Measurements from ENCODE around the gene FAM221B.

The FAM221B gene

GRCh38 chr9:35842795-35843194 is 14.3 kb upstream of the FAM221B start:
- no peak for TF ChIP-seq CTCF (IDR thresholded peaks at IDR 0.05)
- Histone ChIP-seq H3K27ac (no peak overlapping the region), H3K36me3 (ENCODE audit: control insufficient read depth, insufficient read depth, low read length) (no peaks in the 10 kb centered on the region), H3K4me2 (ENCODE audit: low read length) (no peak overlapping the region), H2AFZ (no peak overlapping the region), H3K9ac (no peak overlapping the region), H3K9me3 (ENCODE audit: control insufficient read depth, low read length) (no peaks in the 10 kb centered on the region), H3K4me3 (ENCODE audit: low read depth, low read length) (no peak overlapping the region), H3K4me1 (no peaks in the 10 kb centered on the region), H3K27me3 (ENCODE audit: control insufficient read depth, insufficient read depth, low read length) (no peaks in the 10 kb centered on the region), H3K79me2 (no peaks in the 10 kb centered on the region)

- Histone ChIP-seq H3K4me2 (ENCODE audit: low read length) (no peak overlapping the region), H3K79me2 (no peaks in the 10 kb centered on the region), H3K27me3 (ENCODE audit: control insufficient read depth, insufficient read depth, low read length) (no peaks in the 10 kb centered on the region), H3K27ac (no peak overlapping the region), H3K9me3 (ENCODE audit: control insufficient read depth, low read length) (no peaks in the 10 kb centered on the region), H3K4me1 (no peaks in the 10 kb centered on the region), H2AFZ (no peak overlapping the region), H3K9ac (no peak overlapping the region), H3K36me3 (ENCODE audit: control insufficient read depth, insufficient read depth, low read length) (no peaks in the 10 kb centered on the region), H3K4me3 (ENCODE audit: low read depth, low read length) (no peak overlapping the region)
- TF ChIP-seq CTCF (IDR thresholded peaks at IDR 0.05) = no peak
Observed at GRCh38 chr9:35842020-35842745, 13.7 kb upstream of the FAM221B start.

GRCh38 chr9:35841645-35841900 is 13.0 kb upstream of the FAM221B start:
- no peak overlapping the region for H3K27ac ChIP-seq
- no peak overlapping the region for H3K4me2 ChIP-seq (ENCODE audit: low read length)
- H3K4me3 ChIP-seq (ENCODE audit: low read depth, low read length) = no peak overlapping the region
- no peaks in the 10 kb centered on the region for H3K36me3 ChIP-seq (ENCODE audit: control insufficient read depth, insufficient read depth, low read length)
- H3K9me3 ChIP-seq (ENCODE audit: control insufficient read depth, low read length) = no peaks in the 10 kb centered on the region
- no peak overlapping the region for H3K9ac ChIP-seq
- H3K27me3 ChIP-seq (ENCODE audit: control insufficient read depth, insufficient read depth, low read length) = no peaks in the 10 kb centered on the region
- H2AFZ ChIP-seq = no peak overlapping the region
- no peak for TF ChIP-seq CTCF (IDR thresholded peaks at IDR 0.05)
- no peaks in the 10 kb centered on the region for H3K4me1 ChIP-seq
- no peaks in the 10 kb centered on the region for H3K79me2 ChIP-seq

- Histone ChIP-seq H3K27ac (no peak overlapping the region), H3K79me2 (no peaks in the 10 kb centered on the region), H3K9me3 (ENCODE audit: control insufficient read depth, low read length) (no peaks in the 10 kb centered on the region), H3K9ac (no peak overlapping the region), H3K4me1 (no peaks in the 10 kb centered on the region), H3K4me3 (ENCODE audit: low read depth, low read length) (no peak overlapping the region), H2AFZ (no peak overlapping the region), H3K4me2 (ENCODE audit: low read length) (no peak overlapping the region), H3K36me3 (ENCODE audit: control insufficient read depth, insufficient read depth, low read length) (no peaks in the 10 kb centered on the region), H3K27me3 (ENCODE audit: control insufficient read depth, insufficient read depth, low read length) (no peaks in the 10 kb centered on the region)
- TF ChIP-seq CTCF (IDR thresholded peaks at IDR 0.05) = no peak
Observed at GRCh38 chr9:35840881-35841644, 12.5 kb upstream of the FAM221B start.

- H3K4me2 ChIP-seq (ENCODE audit: low read length) = no peak overlapping the region
- no peaks in the 10 kb centered on the region for H3K36me3 ChIP-seq (ENCODE audit: control insufficient read depth, insufficient read depth, low read length)
- no peaks in the 10 kb centered on the region for H3K27me3 ChIP-seq (ENCODE audit: control insufficient read depth, insufficient read depth, low read length)
- no peaks in the 10 kb centered on the region for H3K79me2 ChIP-seq
- H3K9ac ChIP-seq = no peak overlapping the region
- H3K27ac ChIP-seq = no peak overlapping the region
- TF ChIP-seq CTCF (IDR thresholded peaks at IDR 0.05) = no peak
- H3K9me3 ChIP-seq (ENCODE audit: control insufficient read depth, low read length) = no peaks in the 10 kb centered on the region
- no peak overlapping the region for H3K4me3 ChIP-seq (ENCODE audit: low read depth, low read length)
- H3K4me1 ChIP-seq = no peaks in the 10 kb centered on the region
- no peak overlapping the region for H2AFZ ChIP-seq
Observed at GRCh38 chr9:35839926-35840325, 11.4 kb upstream of the FAM221B start.
